ENCODE measurements around the gene CENPP. TPM values are rescaled to one million over a fixed set of nuclear protein-coding genes. Genes with fewer than 3 reads are reported as not detected.

Gene CENPP
- total RNA-seq, 1 donor from 2014 or later: 4.5 TPM

DNA sequence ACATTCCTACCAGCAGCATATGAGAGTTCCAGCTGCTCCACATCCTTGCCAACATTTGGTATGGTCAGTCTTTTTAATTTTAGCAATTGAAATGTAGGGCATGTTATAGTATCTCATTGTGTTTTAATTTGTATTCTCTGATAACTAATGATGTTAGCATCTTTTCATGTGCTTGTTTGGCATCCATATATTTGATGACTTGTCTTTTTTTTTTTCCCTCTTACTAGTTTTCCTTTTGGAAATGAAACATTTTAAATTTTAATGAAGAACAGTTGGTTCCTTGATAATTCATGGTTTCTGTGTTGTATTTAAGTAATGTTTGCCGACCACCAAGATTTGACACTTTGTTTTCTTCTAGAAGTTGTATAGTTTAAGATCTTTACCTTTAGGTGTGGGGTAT lies 69.9 kb downstream of the CENPP start:
- no peak overlapping the region for H3K4me3 Mint-ChIP-seq (ENCODE audit: unreplicated experiment)
- no peak overlapping the region for H3K27ac Mint-ChIP-seq (ENCODE audit: unreplicated experiment)
- H3K9me3 Mint-ChIP-seq (ENCODE audit: unreplicated experiment): no peaks in the 10 kb centered on the region
- no peaks in the 10 kb centered on the region for H3K4me1 Mint-ChIP-seq (ENCODE audit: unreplicated experiment)
- TF ChIP-seq, protein P1, sequence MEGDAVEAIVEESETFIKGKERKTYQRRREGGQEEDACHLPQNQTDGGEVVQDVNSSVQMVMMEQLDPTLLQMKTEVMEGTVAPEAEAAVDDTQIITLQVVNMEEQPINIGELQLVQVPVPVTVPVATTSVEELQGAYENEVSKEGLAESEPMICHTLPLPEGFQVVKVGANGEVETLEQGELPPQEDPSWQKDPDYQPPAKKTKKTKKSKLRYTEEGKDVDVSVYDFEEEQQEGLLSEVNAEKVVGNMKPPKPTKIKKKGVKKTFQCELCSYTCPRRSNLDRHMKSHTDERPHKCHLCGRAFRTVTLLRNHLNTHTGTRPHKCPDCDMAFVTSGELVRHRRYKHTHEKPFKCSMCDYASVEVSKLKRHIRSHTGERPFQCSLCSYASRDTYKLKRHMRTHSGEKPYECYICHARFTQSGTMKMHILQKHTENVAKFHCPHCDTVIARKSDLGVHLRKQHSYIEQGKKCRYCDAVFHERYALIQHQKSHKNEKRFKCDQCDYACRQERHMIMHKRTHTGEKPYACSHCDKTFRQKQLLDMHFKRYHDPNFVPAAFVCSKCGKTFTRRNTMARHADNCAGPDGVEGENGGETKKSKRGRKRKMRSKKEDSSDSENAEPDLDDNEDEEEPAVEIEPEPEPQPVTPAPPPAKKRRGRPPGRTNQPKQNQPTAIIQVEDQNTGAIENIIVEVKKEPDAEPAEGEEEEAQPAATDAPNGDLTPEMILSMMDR (IDR thresholded peaks at IDR 0.05; ENCODE audit: unreplicated experiment): no peak
- DNase-seq (ENCODE audit: low spot score): no peak
- H3K27me3 Mint-ChIP-seq (ENCODE audit: unreplicated experiment): peaks cover 4% of the 10 kb centered on the region
- H3K36me3 Mint-ChIP-seq (ENCODE audit: low read depth, unreplicated experiment): no peaks in the 10 kb centered on the region

GRCh38 chr9:92397853-92398252 lies 72.1 kb downstream of the CENPP start:
- peaks cover 2% of the 10 kb centered on the region for H3K27me3 Mint-ChIP-seq (ENCODE audit: unreplicated experiment)
- TF ChIP-seq, protein P1 (IDR thresholded peaks at IDR 0.05; ENCODE audit: unreplicated experiment): no peak

DNA sequence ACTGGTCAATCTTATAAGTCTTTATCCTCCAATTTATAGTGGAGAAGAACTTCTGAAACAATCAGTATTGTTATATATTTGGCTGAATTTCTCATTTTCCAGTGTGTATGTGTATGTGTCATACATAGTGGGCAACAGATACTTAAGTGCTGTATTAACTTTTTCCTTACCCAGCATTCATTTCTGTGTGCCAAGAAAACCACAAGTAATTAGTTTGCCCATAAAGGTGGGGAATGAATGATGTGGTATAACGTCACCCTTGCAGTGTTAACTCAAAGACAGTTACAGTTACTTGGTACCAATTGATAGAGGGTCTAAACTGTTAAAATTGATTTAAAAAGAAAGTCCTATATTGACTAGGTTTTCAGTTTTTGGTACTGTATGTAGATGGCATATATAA lies 76.6 kb downstream of the CENPP start:
- no peaks in the 10 kb centered on the region for H3K9me3 Mint-ChIP-seq (ENCODE audit: unreplicated experiment)
- peaks cover 5% of the 10 kb centered on the region for H3K4me1 Mint-ChIP-seq (ENCODE audit: unreplicated experiment)
- no peak overlapping the region for H3K4me3 Mint-ChIP-seq (ENCODE audit: unreplicated experiment)
- no peak overlapping the region for H3K27ac Mint-ChIP-seq (ENCODE audit: unreplicated experiment)
- no peaks in the 10 kb centered on the region for H3K27me3 Mint-ChIP-seq (ENCODE audit: unreplicated experiment)
- TF ChIP-seq, protein P1 (IDR thresholded peaks at IDR 0.05; ENCODE audit: unreplicated experiment): no peak
- no peaks in the 10 kb centered on the region for H3K36me3 Mint-ChIP-seq (ENCODE audit: low read depth, unreplicated experiment)
- no peak for DNase-seq (ENCODE audit: low spot score)

More at GRCh38 chr9:92397853-92398252, 72.1 kb downstream of the CENPP start:
- Mint-ChIP-seq H3K9me3 (ENCODE audit: unreplicated experiment) (no peaks in the 10 kb centered on the region), H3K36me3 (ENCODE audit: low read depth, unreplicated experiment) (no peaks in the 10 kb centered on the region), H3K4me3 (ENCODE audit: unreplicated experiment) (no peak overlapping the region), H3K4me1 (ENCODE audit: unreplicated experiment) (no peaks in the 10 kb centered on the region), H3K27ac (ENCODE audit: unreplicated experiment) (no peak overlapping the region)
- no peak for DNase-seq (ENCODE audit: low spot score)

GRCh38 chr9:92402826-92403745 lies 77.3 kb downstream of the CENPP start:
- no peak overlapping the region for H3K4me3 Mint-ChIP-seq (ENCODE audit: unreplicated experiment)

More at GRCh38 chr9:92402826-92403745, 77.3 kb downstream of the CENPP start:
- Mint-ChIP-seq H3K4me1 (ENCODE audit: unreplicated experiment) (peaks cover 5% of the 10 kb centered on the region), H3K27me3 (ENCODE audit: unreplicated experiment) (no peaks in the 10 kb centered on the region), H3K36me3 (ENCODE audit: low read depth, unreplicated experiment) (no peaks in the 10 kb centered on the region), H3K27ac (ENCODE audit: unreplicated experiment) (no peak overlapping the region), H3K9me3 (ENCODE audit: unreplicated experiment) (no peaks in the 10 kb centered on the region)
- TF ChIP-seq, protein P1 (IDR thresholded peaks at IDR 0.05; ENCODE audit: unreplicated experiment): no peak
- DNase-seq (ENCODE audit: low spot score): no peak

All from endothelial cell (in vitro differentiated cells).